HG03060 (cell line): Measurements from ENCODE around the gene ETV3.

Experiments used
- ATAC-seq: cut with Tn5 transposase; IDR thresholded peaks from one replicate; pipeline ENCODE4 v1.9.1; 2021; ENCODE audit warnings: low read depth, moderate number of reproducible peaks; ENCODE audit not compliant: unreplicated experiment

Gene ETV3

GRCh38 chr1:157142201-157142600, 4.0 kb upstream of the ETV3 start:
- ATAC-seq: no peak

- ATAC-seq: no peak
Observed at GRCh38 chr1:157141212-157141855, 3.1 kb upstream of the ETV3 start.

GRCh38 chr1:157140063-157140588, 1.9 kb upstream of the ETV3 start:
- no peak for ATAC-seq

GRCh38 chr1:157139052-157139715, 989 bp upstream of the ETV3 start:
- no peak for ATAC-seq

- ATAC-seq: no peak
Observed at GRCh38 chr1:157137408-157138219, 581 bp downstream of the ETV3 start.

- ATAC-seq: no peak
Observed at GRCh38 chr1:157137046-157137407, 1.2 kb downstream of the ETV3 start.

- no peak for ATAC-seq
Observed at GRCh38 chr1:157136133-157136532, 2.1 kb downstream of the ETV3 start.

- ATAC-seq: no peak
Observed at GRCh38 chr1:157135646-157136045, 2.5 kb downstream of the ETV3 start.

GRCh38 chr1:157135070-157135469, 3.1 kb downstream of the ETV3 start:
- ATAC-seq: no peak

GRCh38 chr1:157134442-157134841, 3.8 kb downstream of the ETV3 start:
- ATAC-seq: no peak

- no peak for ATAC-seq
Observed at GRCh38 chr1:157133426-157133825, 4.8 kb downstream of the ETV3 start.

DNA sequence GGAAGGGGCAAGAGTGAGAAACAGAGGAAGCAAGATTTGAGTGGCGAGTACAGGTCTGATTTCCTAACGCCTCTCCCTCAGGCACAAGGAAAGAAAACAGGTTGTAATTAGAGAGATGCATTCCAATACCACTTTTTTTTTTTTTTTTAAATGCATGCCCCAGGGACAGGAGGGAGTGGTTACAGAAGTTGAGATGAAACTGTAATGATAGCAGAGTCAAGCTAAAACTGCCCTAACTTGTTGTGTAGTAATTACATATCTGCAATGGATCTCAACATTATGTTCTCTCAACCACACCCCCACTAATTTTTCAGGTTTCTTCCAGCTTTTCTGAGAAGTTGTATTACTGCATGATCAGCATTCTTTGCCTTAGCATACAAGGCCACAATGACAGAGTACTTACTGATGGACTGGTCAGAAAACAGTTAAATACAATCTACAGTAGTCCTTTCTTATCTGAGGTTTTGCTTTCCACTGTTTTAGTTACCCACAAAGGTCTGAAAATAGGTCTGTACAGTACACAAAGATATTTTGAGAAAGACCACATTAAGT, 5.5 kb downstream of the ETV3 start:
- ATAC-seq: no peak

DNA sequence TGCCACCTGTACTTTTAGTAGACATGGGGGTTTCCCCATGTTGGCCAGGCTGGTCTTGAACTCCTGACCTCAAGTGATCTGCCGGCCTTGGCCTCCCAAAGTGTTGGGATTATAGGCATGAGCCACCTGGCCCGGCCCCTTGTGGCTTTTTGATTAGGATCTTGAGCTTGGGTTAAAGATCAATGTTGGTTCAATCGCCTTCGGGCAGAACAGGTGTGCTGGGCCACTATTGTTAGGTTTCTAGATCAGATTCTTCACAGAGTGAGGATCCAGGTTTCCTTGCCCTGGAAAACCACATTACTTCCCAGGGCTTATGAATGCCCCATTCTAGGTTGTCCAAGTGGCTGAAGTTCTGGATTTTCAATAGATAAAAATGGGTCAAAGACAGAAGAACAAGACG, 6.1 kb downstream of the ETV3 start:
- ATAC-seq: no peak

GRCh38 chr1:157131281-157131680, 6.9 kb downstream of the ETV3 start:
- no peak for ATAC-seq

DNA sequence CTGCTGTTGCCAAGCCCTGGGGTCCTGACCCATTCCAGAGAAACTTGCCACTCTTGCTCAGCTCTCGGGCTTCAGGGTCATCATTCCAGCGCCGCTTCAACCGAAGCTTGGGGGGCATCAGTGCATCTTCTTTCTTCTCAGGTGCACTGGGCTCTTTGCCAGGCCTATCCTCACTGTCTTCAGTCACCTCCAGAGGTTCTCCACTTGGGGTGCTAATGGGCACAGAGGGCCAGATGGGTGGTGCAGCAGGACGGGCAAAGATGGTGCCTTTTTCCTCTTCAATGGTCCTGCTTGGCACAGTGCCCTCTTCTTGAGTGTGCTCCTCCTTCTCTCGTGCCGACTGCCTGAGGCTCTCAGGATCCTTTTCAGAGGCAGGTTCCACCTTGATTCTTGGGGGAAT, 13.3 kb downstream of the ETV3 start:
- no peak for ATAC-seq

DNA sequence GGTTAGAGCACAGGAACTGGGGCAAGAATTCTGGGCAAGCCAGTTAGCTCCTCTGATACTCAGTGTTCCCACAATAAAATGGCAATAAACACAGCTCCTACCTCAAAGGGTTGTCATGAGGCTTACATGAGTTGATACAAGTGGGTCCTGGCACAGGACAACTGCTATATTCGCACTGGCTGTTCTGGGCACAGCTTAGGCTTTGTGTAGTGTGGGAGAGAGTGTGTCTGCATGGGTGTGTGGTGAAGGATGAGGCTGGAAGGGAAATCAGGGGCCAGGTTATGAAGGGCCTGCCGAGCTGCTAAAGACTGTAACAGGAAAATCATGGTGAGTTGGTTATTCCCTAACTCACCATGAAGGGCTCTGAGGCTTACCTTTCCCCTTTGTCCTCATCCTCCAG, 18.7 kb downstream of the ETV3 start:
- ATAC-seq: no peak

DNA sequence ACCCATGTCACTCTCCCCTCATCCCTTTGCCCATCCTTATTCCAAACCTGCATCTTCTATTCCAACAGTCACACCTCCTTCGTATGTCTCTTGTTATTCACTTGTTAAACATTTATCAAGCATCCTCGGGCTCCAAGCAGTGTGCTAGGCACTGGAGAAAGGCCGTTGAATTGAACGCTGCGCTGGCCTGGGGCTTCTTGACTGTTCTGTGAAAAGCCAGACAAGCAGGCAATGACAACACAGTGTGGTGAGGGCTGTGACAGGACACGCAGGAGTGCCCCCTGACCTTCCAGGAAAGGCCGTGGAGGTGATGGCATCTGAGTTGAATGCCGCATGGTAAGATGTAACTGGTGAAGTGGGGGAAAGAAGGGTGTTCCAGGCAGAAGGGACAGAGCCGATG, 19.2 kb downstream of the ETV3 start:
- no peak for ATAC-seq

GRCh38 chr1:157117527-157118057, 20.6 kb downstream of the ETV3 start:
- ATAC-seq: no peak

GRCh38 chr1:157116737-157117103, 21.5 kb downstream of the ETV3 start:
- no peak for ATAC-seq

- ATAC-seq: no peak
Observed at GRCh38 chr1:157115851-157116736, 22.1 kb downstream of the ETV3 start.
